ENCODE measurements around the gene ZNF24.

GRCh38 chr18:35383136-35383535, 38.9 kb upstream of the ZNF24 start:
- no peak for TF ChIP-seq POLR2A (IDR thresholded peaks at IDR 0.05)
- no peak for TF ChIP-seq CTCF (IDR thresholded peaks at IDR 0.05)
- TF ChIP-seq EP300 (IDR thresholded peaks at IDR 0.05) = no peak

Measured in ovary (tissue), 3 donors.